Measurements from ENCODE around the gene CNTLN.
"Not testable (repeated sequence)": the region's sequence is repeated elsewhere in the genome, so short reads cannot be mapped to it uniquely, and the experiment has no call there.

The CNTLN gene

GRCh38 chr9:17134396-17135294, at the start of gene CNTLN:
CNTLN (plus strand) TSS chr9:17135040; CDS start chr9:17135066, 26 bp downstream.
- peak; percentile 98 for DNase-seq (ENCODE audit: low spot score)

- DNase-seq (ENCODE audit: low spot score) = no peak
Observed at GRCh38 chr9:17088566-17088965, 46.3 kb upstream of the CNTLN start.

- no peak for DNase-seq (ENCODE audit: low spot score)
Observed at GRCh38 chr9:17090041-17090440, 44.8 kb upstream of the CNTLN start.

GRCh38 chr9:17116400-17116837, 18.4 kb upstream of the CNTLN start:
- no peak for DNase-seq (ENCODE audit: low spot score)

GRCh38 chr9:17117372-17117771, 17.5 kb upstream of the CNTLN start:
- no peak for DNase-seq (ENCODE audit: low spot score)

GRCh38 chr9:17120203-17120602, 14.6 kb upstream of the CNTLN start:
- DNase-seq (ENCODE audit: low spot score) = no peak

GRCh38 chr9:17121264-17121663, 13.6 kb upstream of the CNTLN start:
- DNase-seq (ENCODE audit: low spot score) = no peak

- DNase-seq (ENCODE audit: low spot score) = no peak
Observed at GRCh38 chr9:17130291-17130690, 4.5 kb upstream of the CNTLN start.

GRCh38 chr9:17130725-17131124, 4.1 kb upstream of the CNTLN start:
- DNase-seq (ENCODE audit: low spot score) = no peak

- DNase-seq (ENCODE audit: low spot score) = no peak
Observed at GRCh38 chr9:17131494-17131893, 3.3 kb upstream of the CNTLN start.

GRCh38 chr9:17135295-17136160, 688 bp downstream of the CNTLN start:
- DNase-seq (ENCODE audit: low spot score) = peak; percentile 82

GRCh38 chr9:17137566-17137965, 2.7 kb downstream of the CNTLN start:
- DNase-seq (ENCODE audit: low spot score) = no peak

GRCh38 chr9:17138503-17138902, 3.7 kb downstream of the CNTLN start:
- DNase-seq (ENCODE audit: low spot score) = no peak

GRCh38 chr9:17140418-17140817, 5.6 kb downstream of the CNTLN start:
- no peak for DNase-seq (ENCODE audit: low spot score)

GRCh38 chr9:17148324-17148723, 13.5 kb downstream of the CNTLN start:
- no peak for DNase-seq (ENCODE audit: low spot score)

- no peak for DNase-seq (ENCODE audit: low spot score)
Observed at GRCh38 chr9:17159469-17159868, 24.6 kb downstream of the CNTLN start.

- no peak for DNase-seq (ENCODE audit: low spot score)
Observed at GRCh38 chr9:17160327-17160726, 25.5 kb downstream of the CNTLN start.

GRCh38 chr9:17165764-17166163, 30.9 kb downstream of the CNTLN start:
- DNase-seq (ENCODE audit: low spot score) = no peak

- DNase-seq (ENCODE audit: low spot score) = no peak
Observed at GRCh38 chr9:17166346-17166745, 31.5 kb downstream of the CNTLN start.

GRCh38 chr9:17171309-17172094, 36.7 kb downstream of the CNTLN start:
- DNase-seq (ENCODE audit: low spot score) = no peak

- not testable (repeated sequence) for DNase-seq (ENCODE audit: low spot score)
Observed at GRCh38 chr9:17177496-17177895, 42.7 kb downstream of the CNTLN start.

- DNase-seq (ENCODE audit: low spot score) = no peak
Observed at GRCh38 chr9:17185481-17186029, 50.7 kb downstream of the CNTLN start.
